GM23338 (cell line): Measurements from ENCODE around the gene AP4E1. TPM values are rescaled to one million over a fixed set of nuclear protein-coding genes. Genes with fewer than 3 reads are reported as not detected.

Experiments
- ATAC-seq: fragments of 200-7000 bp; cut with Tn5 transposase; 3 replicates; pipeline ENCODE4 v1.9.1; 2020
- DNase-seq: peaks from one replicate; pipeline ENCODE4 v3.0.0-alpha.2; 2015; ENCODE audit warnings: low spot score
- H2AFZ ChIP-seq: fragments of 200-600 bp; sonication (generic); 2 replicates; pipeline ENCODE4 v1.8.0; 2016; ENCODE audit warnings: antibody characterized with exemption, mild to moderate bottlenecking, moderate library complexity
- H3F3A ChIP-seq: fragments of 200-600 bp; sonication (generic); replicated peaks from 2 replicates; pipeline ENCODE4 v1.8.0; 2017; ENCODE audit warnings: antibody characterized with exemption, mixed run types, low read depth
- H3K27ac ChIP-seq: fragments of 200-600 bp; sonication (generic); 2 replicates; pipeline ENCODE4 v1.6.1; 2016; ENCODE audit warnings: low read depth
- H3K27me3 ChIP-seq: fragments of 200-600 bp; sonication (generic); 2 replicates; pipeline ENCODE4 v1.8.0; 2016; ENCODE audit warnings: mild to moderate bottlenecking, mixed run types, moderate library complexity; ENCODE audit not compliant: insufficient read depth
- H3K36me3 ChIP-seq: fragments of 200-600 bp; sonication (generic); 2 replicates; pipeline ENCODE4 v1.8.0; 2016; ENCODE audit warnings: mild to moderate bottlenecking; ENCODE audit not compliant: insufficient read depth
- H3K4me1 ChIP-seq: fragments of 200-600 bp; sonication (generic); 2 replicates; pipeline ENCODE4 v1.8.0; 2016; ENCODE audit warnings: mild to moderate bottlenecking, moderate library complexity; ENCODE audit not compliant: insufficient read depth
- H3K4me2 ChIP-seq: fragments of 200-600 bp; sonication (generic); 2 replicates; pipeline ENCODE4 v1.7.1; 2017; ENCODE audit warnings: mixed run types
- H3K4me3 ChIP-seq: fragments of 200-600 bp; sonication (generic); 2 replicates; pipeline ENCODE4 v1.6.1; 2016; ENCODE audit warnings: mixed run types
- H3K79me2 ChIP-seq: fragments of 200-600 bp; sonication (generic); replicated peaks from 2 replicates; pipeline ENCODE4 v1.8.0; 2017; ENCODE audit warnings: mild to moderate bottlenecking; ENCODE audit not compliant: insufficient read depth
- H3K9me2 ChIP-seq: fragments of 200-600 bp; sonication (generic); 2 replicates; pipeline ENCODE4 v1.8.0; 2017; ENCODE audit not compliant: insufficient read depth
- H4K20me1 ChIP-seq: fragments of 200-600 bp; sonication (generic); replicated peaks from 2 replicates; pipeline ENCODE4 v1.8.0; 2017; ENCODE audit warnings: mild to moderate bottlenecking; ENCODE audit not compliant: insufficient read depth
- H3K27ac Mint-ChIP-seq: 2 replicates; pipeline ENCODE4 v1.8.0; 2020; ENCODE audit warnings: inconsistent platforms, mild to moderate bottlenecking, moderate library complexity, mixed read lengths
- H3K27me3 Mint-ChIP-seq: 3 replicates; pipeline ENCODE4 v1.8.0; 2022; ENCODE audit warnings: low read depth, mild to moderate bottlenecking, moderate library complexity, mixed read lengths, inconsistent platforms; ENCODE audit not compliant: insufficient read depth, poor library complexity
- H3K36me3 Mint-ChIP-seq: 3 replicates; pipeline ENCODE4 v1.8.0; 2021; ENCODE audit warnings: low read depth, mild to moderate bottlenecking, inconsistent platforms, moderate library complexity, mixed read lengths
- H3K4me1 Mint-ChIP-seq: 3 replicates; pipeline ENCODE4 v1.8.0; 2020; ENCODE audit warnings: mild to moderate bottlenecking, inconsistent platforms, mixed read lengths
- H3K4me3 Mint-ChIP-seq: 3 replicates; pipeline ENCODE4 v1.8.0; 2021; ENCODE audit warnings: moderate library complexity, mild to moderate bottlenecking, inconsistent platforms, mixed read lengths
- H3K9me3 Mint-ChIP-seq: 3 replicates; pipeline ENCODE4 v1.8.0; 2020; ENCODE audit warnings: moderate library complexity, mild to moderate bottlenecking, inconsistent platforms, mixed read lengths
- CREB1 ChIP-seq: fragments of 250-450 bp; sonication (Bioruptor Pico); IDR thresholded peaks from 2 replicates; pipeline ENCODE4 v1.5.0; 2020; ENCODE audit warnings: low read depth, mild to moderate bottlenecking, moderate library complexity
- CTCF ChIP-seq, 2 experiments: fragments of 200-600 bp in 1 of 2; sonication (generic) in 1 of 2; conservative IDR thresholded peaks; 2 replicates each; pipeline versions ENCODE4 v1.5.1 to v1.6.1; 2016 to 2017; ENCODE audit warnings: antibody characterized with exemption in 2 of 2, low read depth in 2 of 2, mild to moderate bottlenecking in 2 of 2, moderate library complexity in 1 of 2
- EZH2 ChIP-seq: fragments of 200-600 bp; sonication (generic); IDR thresholded peaks from one replicate; pipeline ENCODE4 v1.8.0; 2017; ENCODE audit warnings: antibody characterized with exemption, mild to moderate bottlenecking, low read depth; ENCODE audit not compliant: unreplicated experiment
- EZH2phosphoT487 ChIP-seq: fragments of 200-600 bp; sonication (generic); IDR thresholded peaks from one replicate; pipeline ENCODE4 v1.8.1; 2018; ENCODE audit warnings: antibody characterized with exemption; ENCODE audit not compliant: unreplicated experiment
- JUNB ChIP-seq: IDR thresholded peaks from one replicate; pipeline ENCODE4 v1.6.1; 2016; ENCODE audit warnings: antibody characterized with exemption; ENCODE audit not compliant: unreplicated experiment
- NANOG ChIP-seq: IDR thresholded peaks from 2 replicates; pipeline ENCODE4 v1.6.1; 2016; ENCODE audit warnings: antibody characterized with exemption, borderline replicate concordance
- STAT1 ChIP-seq: IDR thresholded peaks from one replicate; pipeline ENCODE4 v1.6.1; 2016; ENCODE audit warnings: antibody characterized with exemption; ENCODE audit not compliant: unreplicated experiment
- ZNF331 ChIP-seq: fragments of 250-450 bp; sonication (Bioruptor Pico); IDR thresholded peaks from 2 replicates; pipeline ENCODE4 v1.5.0; 2020; ENCODE audit warnings: low read depth, mild to moderate bottlenecking, moderate library complexity
- polyA plus RNA-seq: library from polyadenylated mRNA; unstranded; fragments of >200 nt; fragmentation: Nextera tagmentation; extraction: Ambion mirVana; gene quantifications from 2 replicates; pipeline ENCODE4 v1.2.1, GENCODE V29; 2016
- total RNA-seq: library from RNA; depleted of rRNA; stranded (reverse); fragments of >200 nt; shearing (Covaris generic); gene quantifications from 2 replicates; pipeline ENCODE4 v1.2.3, GENCODE V29; 2014
- TF ChIP-seq, protein P1 (sequence below): IDR thresholded peaks from 2 replicates; pipeline ENCODE4 v1.6.1; 2016; ENCODE audit warnings: antibody characterized with exemption
- TF ChIP-seq, protein P2 (sequence below): fragments of 250-450 bp; sonication (Bioruptor Pico); IDR thresholded peaks from 2 replicates; pipeline ENCODE4 v1.5.0; 2020; ENCODE audit warnings: mild to moderate bottlenecking, moderate library complexity

The AP4E1 gene
- total and polyA plus RNA-seq, 2 experiments from 2014 or later, result 4.4 to 15.4 TPM

GRCh38 chr15:50930792-50931191, 22.3 kb downstream of the AP4E1 start:
- DNase-seq (no peak), ATAC-seq (no peak)
- H3K4me3 Mint-ChIP-seq, result no peak overlapping the region
- Histone ChIP-seq H3K4me3 (no peak overlapping the region), H3K79me2 (no peaks in the 10 kb centered on the region), H3K36me3 (peaks cover 6% of the 10 kb centered on the region; the same call in 1 of the 2 replicates), H3F3A (no peaks in the 10 kb centered on the region), H4K20me1 (no peaks in the 10 kb centered on the region), H3K27me3 (no peaks in the 10 kb centered on the region), H3K4me1 (no peaks in the 10 kb centered on the region), H3K9me2 (no peaks in the 10 kb centered on the region), H3K27ac (no peak overlapping the region), H2AFZ (no peak overlapping the region), H3K4me2 (no peak overlapping the region)
- no peaks in the 10 kb centered on the region for H3K4me1 Mint-ChIP-seq
- no peaks in the 10 kb centered on the region for H3K27me3 Mint-ChIP-seq
- TF ChIP-seq STAT1 (no peak), JUNB (no peak), CTCF (conservative IDR thresholded peaks at IDR 0.05; ENCODE audit: low read depth in 2 of 2) (no peak), EZH2 (no peak), NANOG (no peak), ZNF331 (CRISPR knock-in tag) (no peak), CREB1 (no peak), EZH2phosphoT487 (no peak)
- TF ChIP-seq, protein P1, sequence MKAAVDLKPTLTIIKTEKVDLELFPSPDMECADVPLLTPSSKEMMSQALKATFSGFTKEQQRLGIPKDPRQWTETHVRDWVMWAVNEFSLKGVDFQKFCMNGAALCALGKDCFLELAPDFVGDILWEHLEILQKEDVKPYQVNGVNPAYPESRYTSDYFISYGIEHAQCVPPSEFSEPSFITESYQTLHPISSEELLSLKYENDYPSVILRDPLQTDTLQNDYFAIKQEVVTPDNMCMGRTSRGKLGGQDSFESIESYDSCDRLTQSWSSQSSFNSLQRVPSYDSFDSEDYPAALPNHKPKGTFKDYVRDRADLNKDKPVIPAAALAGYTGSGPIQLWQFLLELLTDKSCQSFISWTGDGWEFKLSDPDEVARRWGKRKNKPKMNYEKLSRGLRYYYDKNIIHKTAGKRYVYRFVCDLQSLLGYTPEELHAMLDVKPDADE, result no peak
- TF ChIP-seq, protein P2, sequence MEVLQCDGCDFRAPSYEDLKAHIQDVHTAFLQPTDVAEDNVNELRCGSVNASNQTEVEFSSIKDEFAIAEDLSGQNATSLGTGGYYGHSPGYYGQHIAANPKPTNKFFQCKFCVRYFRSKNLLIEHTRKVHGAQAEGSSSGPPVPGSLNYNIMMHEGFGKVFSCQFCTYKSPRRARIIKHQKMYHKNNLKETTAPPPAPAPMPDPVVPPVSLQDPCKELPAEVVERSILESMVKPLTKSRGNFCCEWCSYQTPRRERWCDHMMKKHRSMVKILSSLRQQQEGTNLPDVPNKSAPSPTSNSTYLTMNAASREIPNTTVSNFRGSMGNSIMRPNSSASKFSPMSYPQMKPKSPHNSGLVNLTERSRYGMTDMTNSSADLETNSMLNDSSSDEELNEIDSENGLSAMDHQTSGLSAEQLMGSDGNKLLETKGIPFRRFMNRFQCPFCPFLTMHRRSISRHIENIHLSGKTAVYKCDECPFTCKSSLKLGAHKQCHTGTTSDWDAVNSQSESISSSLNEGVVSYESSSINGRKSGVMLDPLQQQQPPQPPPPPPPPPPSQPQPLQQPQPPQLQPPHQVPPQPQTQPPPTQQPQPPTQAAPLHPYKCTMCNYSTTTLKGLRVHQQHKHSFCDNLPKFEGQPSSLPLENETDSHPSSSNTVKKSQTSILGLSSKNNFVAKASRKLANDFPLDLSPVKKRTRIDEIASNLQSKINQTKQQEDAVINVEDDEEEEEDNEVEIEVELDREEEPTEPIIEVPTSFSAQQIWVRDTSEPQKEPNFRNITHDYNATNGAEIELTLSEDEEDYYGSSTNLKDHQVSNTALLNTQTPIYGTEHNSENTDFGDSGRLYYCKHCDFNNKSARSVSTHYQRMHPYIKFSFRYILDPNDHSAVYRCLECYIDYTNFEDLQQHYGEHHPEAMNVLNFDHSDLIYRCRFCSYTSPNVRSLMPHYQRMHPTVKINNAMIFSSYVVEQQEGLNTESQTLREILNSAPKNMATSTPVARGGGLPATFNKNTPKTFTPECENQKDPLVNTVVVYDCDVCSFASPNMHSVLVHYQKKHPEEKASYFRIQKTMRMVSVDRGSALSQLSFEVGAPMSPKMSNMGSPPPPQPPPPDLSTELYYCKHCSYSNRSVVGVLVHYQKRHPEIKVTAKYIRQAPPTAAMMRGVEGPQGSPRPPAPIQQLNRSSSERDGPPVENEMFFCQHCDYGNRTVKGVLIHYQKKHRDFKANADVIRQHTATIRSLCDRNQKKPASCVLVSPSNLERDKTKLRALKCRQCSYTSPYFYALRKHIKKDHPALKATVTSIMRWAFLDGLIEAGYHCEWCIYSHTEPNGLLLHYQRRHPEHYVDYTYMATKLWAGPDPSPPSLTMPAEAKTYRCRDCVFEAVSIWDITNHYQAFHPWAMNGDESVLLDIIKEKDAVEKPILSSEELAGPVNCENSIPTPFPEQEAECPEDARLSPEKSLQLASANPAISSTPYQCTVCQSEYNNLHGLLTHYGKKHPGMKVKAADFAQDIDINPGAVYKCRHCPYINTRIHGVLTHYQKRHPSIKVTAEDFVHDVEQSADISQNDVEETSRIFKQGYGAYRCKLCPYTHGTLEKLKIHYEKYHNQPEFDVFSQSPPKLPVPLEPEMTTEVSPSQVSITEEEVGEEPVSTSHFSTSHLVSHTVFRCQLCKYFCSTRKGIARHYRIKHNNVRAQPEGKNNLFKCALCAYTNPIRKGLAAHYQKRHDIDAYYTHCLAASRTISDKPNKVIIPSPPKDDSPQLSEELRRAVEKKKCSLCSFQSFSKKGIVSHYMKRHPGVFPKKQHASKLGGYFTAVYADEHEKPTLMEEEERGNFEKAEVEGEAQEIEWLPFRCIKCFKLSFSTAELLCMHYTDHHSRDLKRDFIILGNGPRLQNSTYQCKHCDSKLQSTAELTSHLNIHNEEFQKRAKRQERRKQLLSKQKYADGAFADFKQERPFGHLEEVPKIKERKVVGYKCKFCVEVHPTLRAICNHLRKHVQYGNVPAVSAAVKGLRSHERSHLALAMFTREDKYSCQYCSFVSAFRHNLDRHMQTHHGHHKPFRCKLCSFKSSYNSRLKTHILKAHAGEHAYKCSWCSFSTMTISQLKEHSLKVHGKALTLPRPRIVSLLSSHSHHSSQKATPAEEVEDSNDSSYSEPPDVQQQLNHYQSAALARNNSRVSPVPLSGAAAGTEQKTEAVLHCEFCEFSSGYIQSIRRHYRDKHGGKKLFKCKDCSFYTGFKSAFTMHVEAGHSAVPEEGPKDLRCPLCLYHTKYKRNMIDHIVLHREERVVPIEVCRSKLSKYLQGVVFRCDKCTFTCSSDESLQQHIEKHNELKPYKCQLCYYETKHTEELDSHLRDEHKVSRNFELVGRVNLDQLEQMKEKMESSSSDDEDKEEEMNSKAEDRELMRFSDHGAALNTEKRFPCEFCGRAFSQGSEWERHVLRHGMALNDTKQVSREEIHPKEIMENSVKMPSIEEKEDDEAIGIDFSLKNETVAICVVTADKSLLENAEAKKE (CRISPR knock-in tag), result no peak
- H3K36me3 Mint-ChIP-seq, result peaks cover 11% of the 10 kb centered on the region; the same call in 2 of the 3 replicates
- no peaks in the 10 kb centered on the region for H3K9me3 Mint-ChIP-seq
- no peak overlapping the region for H3K27ac Mint-ChIP-seq
